GM19238 (cell line): Measurements from ENCODE around the gene ROR1.

Experiments
- DNase-seq: peaks from one replicate; pipeline ENCODE4 v3.0.0; 2011; ENCODE audit warnings: low spot score; ENCODE audit not compliant: insufficient read length

Gene ROR1

GRCh38 chr1:63906047-63906704, 132.4 kb downstream of the ROR1 start:
- DNase-seq = no peak

- DNase-seq = no peak
These were observed 133.2 kb downstream of the ROR1 start for GRCh38 chr1:63907051-63907450.

GRCh38 chr1:63908016-63908415, 134.2 kb downstream of the ROR1 start:
- DNase-seq = no peak

- DNase-seq = no peak
These were observed 135.7 kb downstream of the ROR1 start for GRCh38 chr1:63909526-63909925.

GRCh38 chr1:63911049-63911448, 137.2 kb downstream of the ROR1 start:
- DNase-seq = no peak

GRCh38 chr1:63912643-63913042, 138.8 kb downstream of the ROR1 start:
- no peak for DNase-seq

- DNase-seq = no peak
These were observed 139.7 kb downstream of the ROR1 start for GRCh38 chr1:63913533-63913932.

GRCh38 chr1:63914241-63914640, 140.4 kb downstream of the ROR1 start:
- DNase-seq = no peak

GRCh38 chr1:63914706-63915105, 140.9 kb downstream of the ROR1 start:
- DNase-seq = no peak

GRCh38 chr1:63915121-63915520, 141.3 kb downstream of the ROR1 start:
- DNase-seq = no peak

- DNase-seq = no peak
These were observed 142.9 kb downstream of the ROR1 start for GRCh38 chr1:63916485-63917360.

GRCh38 chr1:63917571-63918417, 144.0 kb downstream of the ROR1 start:
- DNase-seq = no peak

- DNase-seq = no peak
These were observed 144.7 kb downstream of the ROR1 start for GRCh38 chr1:63918418-63918945.

GRCh38 chr1:63920154-63921117, 146.6 kb downstream of the ROR1 start:
- no peak for DNase-seq

GRCh38 chr1:63921359-63921758, 147.5 kb downstream of the ROR1 start:
- no peak for DNase-seq

- DNase-seq = no peak
These were observed 148.0 kb downstream of the ROR1 start for GRCh38 chr1:63921802-63922201.

- no peak for DNase-seq
These were observed 149.0 kb downstream of the ROR1 start for GRCh38 chr1:63922848-63923247.

- no peak for DNase-seq
These were observed 149.5 kb downstream of the ROR1 start for GRCh38 chr1:63923302-63923701.

GRCh38 chr1:63924600-63924999, 150.8 kb downstream of the ROR1 start:
- DNase-seq = no peak
